PC-3 (cell line): ENCODE data around the gene EGFLAM. TPM values are rescaled to one million over a fixed set of nuclear protein-coding genes. Genes with fewer than 3 reads are reported as not detected.
A peak's percentile ranks its signal among the peaks of the same experiment; 100 is the strongest.

Experiments
- ATAC-seq: fragments of 200-7000 bp; cut with Tn5 transposase; 2 replicates; pipeline ENCODE4 v1.9.1; 2020; ENCODE audit warnings: mild to moderate bottlenecking, moderate library complexity
- BruUV-seq: library from RNA; stranded (reverse); fragments of 400-500 nt; replicated peaks from 2 replicates; lab custom pipeline; 2021; lab: Mats Ljungman, UMichigan
- CTCF ChIA-PET: fragments of 300-600 bp; sonication (Branson Sonifier 250); formaldehyde crosslinking; loops from one replicate; lab custom pipeline; 2022; ENCODE audit warnings: antibody characterized with exemption; lab: Charles Lee
- POLR2A ChIA-PET: fragments of 300-600 bp; sonication (Branson Sonifier 250); formaldehyde crosslinking; loops from one replicate; lab custom pipeline; 2022; ENCODE audit warnings: antibody characterized with exemption; ENCODE audit not compliant: unreplicated experiment; lab: Charles Lee
- DNase-seq: peaks from one replicate; pipeline ENCODE4 v3.0.0-alpha.2; 2015
- H2AFZ ChIP-seq: fragments of 300-600 bp; sonication (generic); 2 replicates; pipeline ENCODE4 v1.6.0; 2016; ENCODE audit warnings: antibody characterized with exemption, low read length
- H3F3A ChIP-seq: fragments of 300-600 bp; sonication (generic); one replicate; pipeline ENCODE4 v1.6.0; 2017; ENCODE audit warnings: antibody characterized with exemption, low read length, control low read depth, mild to moderate bottlenecking; ENCODE audit not compliant: unreplicated experiment
- H3K27ac ChIP-seq: fragments of 300-600 bp; sonication (generic); 2 replicates; pipeline ENCODE4 v1.5.1; 2016; ENCODE audit warnings: mild to moderate bottlenecking, low read length
- H3K27me3 ChIP-seq: fragments of 300-600 bp; sonication (generic); 2 replicates; pipeline ENCODE4 v1.6.1; 2016; ENCODE audit warnings: low read length, mixed read lengths
- H3K36me3 ChIP-seq: fragments of 300-600 bp; sonication (generic); 2 replicates; pipeline ENCODE4 v1.6.1; 2016; ENCODE audit warnings: low read depth, mixed run types, low read length, mixed read lengths
- H3K4me1 ChIP-seq: fragments of 300-600 bp; sonication (generic); 2 replicates; pipeline ENCODE4 v1.5.1; 2016; ENCODE audit warnings: low read length; ENCODE audit not compliant: insufficient read depth
- H3K4me2 ChIP-seq: fragments of 300-600 bp; sonication (generic); 2 replicates; pipeline ENCODE4 v1.6.0; 2016; ENCODE audit warnings: low read length
- H3K4me3 ChIP-seq: fragments of 300-600 bp; sonication (generic); 2 replicates; pipeline ENCODE4 v1.5.1; 2016; ENCODE audit warnings: mild to moderate bottlenecking, low read length, mixed read lengths
- H3K79me2 ChIP-seq: fragments of 300-600 bp; sonication (generic); 2 replicates; pipeline ENCODE4 v1.6.1; 2017; ENCODE audit warnings: low read length, mixed read lengths
- H3K9ac ChIP-seq: fragments of 300-600 bp; sonication (generic); 2 replicates; pipeline ENCODE4 v1.6.0; 2016; ENCODE audit warnings: mild to moderate bottlenecking, low read length
- H3K9me2 ChIP-seq: fragments of 300-600 bp; sonication (generic); replicated peaks from 2 replicates; pipeline ENCODE4 v1.6.1; 2016; ENCODE audit warnings: mixed run types, low read length, mixed read lengths
- H3K9me3 ChIP-seq: fragments of 300-600 bp; sonication (generic); 2 replicates; pipeline ENCODE4 v1.6.1; 2016; ENCODE audit warnings: low read length, mixed read lengths
- H4K20me1 ChIP-seq: fragments of 300-600 bp; sonication (generic); 2 replicates; pipeline ENCODE4 v1.6.1; 2016; ENCODE audit warnings: low read length, mixed read lengths
- EZH2 ChIP-seq: fragments of 300-600 bp; sonication (generic); IDR thresholded peaks from one replicate; pipeline ENCODE4 v1.6.1; 2017; ENCODE audit warnings: antibody characterized with exemption, mild to moderate bottlenecking, low read length; ENCODE audit not compliant: unreplicated experiment
- EZH2phosphoT487 ChIP-seq: fragments of 300-600 bp; sonication (generic); IDR thresholded peaks from 2 replicates; pipeline ENCODE4 v1.6.1; 2018; ENCODE audit warnings: mild to moderate bottlenecking, antibody characterized with exemption, low read length, borderline replicate concordance
- intact Hi-C: fragments of 100-400 bp; cut with micrococcal nuclease; formaldehyde crosslinking; loops from 2 replicates; pipeline ENCODE4 v1.9.0; 2023
- total RNA-seq: library from RNA; depleted of rRNA; stranded (reverse); fragments of >200 nt; gene quantifications from 2 replicates; pipeline ENCODE4 v1.2.3, GENCODE V29; 2014
- TF ChIP-seq, protein P1 (sequence below): fragments of 300-600 bp; sonication (generic); conservative IDR thresholded peaks from 2 replicates; pipeline ENCODE4 v1.5.1; 2017; ENCODE audit warnings: antibody characterized with exemption, low read depth, mild to moderate bottlenecking, low read length

Gene EGFLAM
- total RNA-seq, 1 experiment from 2014 or later = not detected

DNA sequence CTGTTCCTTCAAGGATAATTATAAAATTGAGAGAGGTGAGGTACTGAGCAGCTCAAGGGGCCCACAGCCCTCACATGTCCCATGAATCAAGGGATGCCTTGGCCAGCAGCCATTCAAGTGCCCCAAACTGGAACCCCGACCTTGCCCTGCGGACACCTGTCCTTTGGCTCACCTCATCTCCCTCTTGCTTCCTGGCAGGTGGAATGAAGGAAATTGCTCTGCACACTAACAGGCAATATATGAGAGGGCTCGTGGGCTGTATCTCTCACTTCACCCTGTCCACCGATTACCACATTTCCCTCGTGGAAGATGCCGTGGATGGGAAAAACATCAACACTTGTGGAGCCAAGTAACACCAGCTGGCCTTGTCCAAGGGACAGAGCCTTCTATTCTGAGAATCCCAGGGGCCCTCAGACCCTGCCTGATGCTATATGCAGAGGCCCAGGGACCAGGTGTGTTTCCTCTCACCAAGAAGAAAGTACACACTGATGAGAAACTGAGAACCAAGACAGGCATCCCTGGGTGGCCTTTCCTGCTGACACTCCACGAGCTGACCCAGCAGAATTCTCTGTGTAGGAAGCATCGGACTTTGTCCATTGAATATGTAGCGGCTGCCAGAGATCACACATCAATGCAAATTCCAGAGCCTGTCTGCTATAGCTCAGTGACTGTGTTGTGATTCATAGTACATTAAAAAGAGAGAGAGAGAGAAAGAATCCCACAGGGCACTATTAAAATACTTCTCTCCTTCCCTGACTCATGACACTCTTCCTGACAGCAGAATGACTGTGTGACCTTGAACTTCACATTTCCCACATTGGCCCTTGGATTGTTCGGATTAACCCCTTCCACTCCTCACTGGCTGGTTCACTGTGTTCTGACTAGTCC lies 205.5 kb downstream of the EGFLAM start:
- Histone ChIP-seq H2AFZ (no peak overlapping the region), H3K9me2 (no peaks in the 10 kb centered on the region), H3K4me2 (peak overlapping the region; percentile 55), H3K27ac (peak overlapping the region; percentile 66), H3K9me3 (no peaks in the 10 kb centered on the region), H3K79me2 (no peaks in the 10 kb centered on the region), H3K4me3 (peak overlapping the region; percentile 14), H3K27me3 (no peaks in the 10 kb centered on the region), H3K9ac (no peak overlapping the region; the same call in 1 of the 2 replicates), H3K36me3 (no peaks in the 10 kb centered on the region), H3F3A (peaks cover 4% of the 10 kb centered on the region), H4K20me1 (no peaks in the 10 kb centered on the region), H3K4me1 (peaks cover 53% of the 10 kb centered on the region)
- CTCF ChIA-PET = interaction anchor here (0.5 to 1.7 kb wide), 7 partner anchors 22 to 1079 kb away, joined by 3 to 12 read pairs (median 5); no protein-coding TSS in a partner anchor
- TF ChIP-seq EZH2phosphoT487 = no peak
- TF ChIP-seq, protein P1, sequence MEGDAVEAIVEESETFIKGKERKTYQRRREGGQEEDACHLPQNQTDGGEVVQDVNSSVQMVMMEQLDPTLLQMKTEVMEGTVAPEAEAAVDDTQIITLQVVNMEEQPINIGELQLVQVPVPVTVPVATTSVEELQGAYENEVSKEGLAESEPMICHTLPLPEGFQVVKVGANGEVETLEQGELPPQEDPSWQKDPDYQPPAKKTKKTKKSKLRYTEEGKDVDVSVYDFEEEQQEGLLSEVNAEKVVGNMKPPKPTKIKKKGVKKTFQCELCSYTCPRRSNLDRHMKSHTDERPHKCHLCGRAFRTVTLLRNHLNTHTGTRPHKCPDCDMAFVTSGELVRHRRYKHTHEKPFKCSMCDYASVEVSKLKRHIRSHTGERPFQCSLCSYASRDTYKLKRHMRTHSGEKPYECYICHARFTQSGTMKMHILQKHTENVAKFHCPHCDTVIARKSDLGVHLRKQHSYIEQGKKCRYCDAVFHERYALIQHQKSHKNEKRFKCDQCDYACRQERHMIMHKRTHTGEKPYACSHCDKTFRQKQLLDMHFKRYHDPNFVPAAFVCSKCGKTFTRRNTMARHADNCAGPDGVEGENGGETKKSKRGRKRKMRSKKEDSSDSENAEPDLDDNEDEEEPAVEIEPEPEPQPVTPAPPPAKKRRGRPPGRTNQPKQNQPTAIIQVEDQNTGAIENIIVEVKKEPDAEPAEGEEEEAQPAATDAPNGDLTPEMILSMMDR = no peak
- TF ChIP-seq EZH2 = no peak
- no TSS peak for BruUV-seq
- DNase-seq = peak; percentile 96
- POLR2A ChIA-PET = interaction anchor here (0.5 to 0.7 kb wide), 3 partner anchors 272 to 375 kb away, joined by 3 to 4 read pairs (median 3); no protein-coding TSS in a partner anchor
- intact Hi-C loops = loop anchor here (1.0 kb wide), 2 partner anchors 86 to 343 kb away; no protein-coding TSS in a partner anchor
- ATAC-seq = peak; percentile 73

- H3F3A ChIP-seq = peaks cover 4% of the 10 kb centered on the region
- no peaks in the 10 kb centered on the region for H4K20me1 ChIP-seq
- H2AFZ ChIP-seq = no peak overlapping the region
- ChIA-PET POLR2A (no interaction called here), CTCF (interaction anchor here (1.3 kb wide), 1 partner anchor 345 kb away, joined by 4 read pairs; no protein-coding TSS in a partner anchor)
- H3K4me3 ChIP-seq = no peak overlapping the region
- H3K36me3 ChIP-seq = no peaks in the 10 kb centered on the region
- TF ChIP-seq EZH2phosphoT487 (no peak), EZH2 (no peak)
- TF ChIP-seq, protein P1 = no peak
- no peaks in the 10 kb centered on the region for H3K79me2 ChIP-seq
- no peak overlapping the region for H3K27ac ChIP-seq
- H3K4me1 ChIP-seq = peaks cover 55% of the 10 kb centered on the region
- intact Hi-C loops = no loop called here
- DNase-seq = no peak
- H3K4me2 ChIP-seq = no peak overlapping the region
- H3K9me3 ChIP-seq = no peaks in the 10 kb centered on the region
- no peaks in the 10 kb centered on the region for H3K27me3 ChIP-seq
- H3K9ac ChIP-seq = no peak overlapping the region
- no peak for ATAC-seq
- no TSS peak for BruUV-seq
- H3K9me2 ChIP-seq = no peaks in the 10 kb centered on the region
Observed at GRCh38 chr5:38465061-38465460, 206.7 kb downstream of the EGFLAM start.
